IMR-90 (cell line): ENCODE data around the gene ATP9B.

Experiments used
- CEBPB ChIP-seq: IDR thresholded peaks from 2 replicates; pipeline ENCODE4 v1.6.1; 2012; ENCODE audit warnings: low read depth, low read length, improper control_type of control experiment
- ELK1 ChIP-seq: fragments of 150-350 bp; IDR thresholded peaks from 2 replicates; pipeline ENCODE4 v1.6.1; 2016; ENCODE audit warnings: low read depth, mild to moderate bottlenecking, low read length, moderate library complexity, borderline replicate concordance
- POLR2A ChIP-seq: IDR thresholded peaks from 2 replicates; pipeline ENCODE4 v1.6.1; 2012; ENCODE audit warnings: mild to moderate bottlenecking, low read depth, low read length
- RAD21 ChIP-seq: IDR thresholded peaks from 2 replicates; pipeline ENCODE4 v1.6.1; 2012; ENCODE audit warnings: low read length, improper control_type of control experiment
- RCOR1 ChIP-seq: IDR thresholded peaks from 2 replicates; pipeline ENCODE4 v1.6.1; 2012; ENCODE audit warnings: mild to moderate bottlenecking, low read length, improper control_type of control experiment; ENCODE audit not compliant: insufficient replicate concordance
- RFX5 ChIP-seq: IDR thresholded peaks from 2 replicates; pipeline ENCODE4 v1.8.0; 2012; ENCODE audit warnings: low read depth, mild to moderate bottlenecking, low read length, moderate library complexity
- SMC3 ChIP-seq: fragments of 150-350 bp; IDR thresholded peaks from 2 replicates; pipeline ENCODE4 v1.6.1; 2016; ENCODE audit warnings: low read depth, mild to moderate bottlenecking, antibody characterized with exemption, low read length, moderate library complexity
- USF2 ChIP-seq: fragments of 150-350 bp; IDR thresholded peaks from 2 replicates; pipeline ENCODE4 v1.6.1; 2017; ENCODE audit warnings: mild to moderate bottlenecking, antibody characterized with exemption, low read length, low read depth
- TF ChIP-seq, protein P1 (sequence below): conservative IDR thresholded peaks from 2 replicates; pipeline ENCODE4 v1.5.1; 2012; ENCODE audit warnings: mild to moderate bottlenecking, low read depth, low read length, improper control_type of control experiment

- TF ChIP-seq, protein P1, sequence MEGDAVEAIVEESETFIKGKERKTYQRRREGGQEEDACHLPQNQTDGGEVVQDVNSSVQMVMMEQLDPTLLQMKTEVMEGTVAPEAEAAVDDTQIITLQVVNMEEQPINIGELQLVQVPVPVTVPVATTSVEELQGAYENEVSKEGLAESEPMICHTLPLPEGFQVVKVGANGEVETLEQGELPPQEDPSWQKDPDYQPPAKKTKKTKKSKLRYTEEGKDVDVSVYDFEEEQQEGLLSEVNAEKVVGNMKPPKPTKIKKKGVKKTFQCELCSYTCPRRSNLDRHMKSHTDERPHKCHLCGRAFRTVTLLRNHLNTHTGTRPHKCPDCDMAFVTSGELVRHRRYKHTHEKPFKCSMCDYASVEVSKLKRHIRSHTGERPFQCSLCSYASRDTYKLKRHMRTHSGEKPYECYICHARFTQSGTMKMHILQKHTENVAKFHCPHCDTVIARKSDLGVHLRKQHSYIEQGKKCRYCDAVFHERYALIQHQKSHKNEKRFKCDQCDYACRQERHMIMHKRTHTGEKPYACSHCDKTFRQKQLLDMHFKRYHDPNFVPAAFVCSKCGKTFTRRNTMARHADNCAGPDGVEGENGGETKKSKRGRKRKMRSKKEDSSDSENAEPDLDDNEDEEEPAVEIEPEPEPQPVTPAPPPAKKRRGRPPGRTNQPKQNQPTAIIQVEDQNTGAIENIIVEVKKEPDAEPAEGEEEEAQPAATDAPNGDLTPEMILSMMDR = no peak
- TF ChIP-seq RFX5 (no peak), POLR2A (no peak), USF2 (no peak), RCOR1 (no peak), RAD21 (no peak), ELK1 (no peak), SMC3 (no peak), CEBPB (no peak)
Observed at GRCh38 chr18:79123948-79124347, 54.8 kb downstream of the ATP9B start.
